Vagina (tissue), 2 donors: ENCODE measurements around the gene LMTK3.

Source experiments
- POLR2A ChIP-seq, 2 donors: fragments of 450-650 bp; IDR thresholded peaks; one replicate each; pipeline ENCODE4 v1.6.1; 2017; ENCODE audit warnings: antibody characterized with exemption in 2 of 2, mild to moderate bottlenecking in 2 of 2, moderate library complexity in 2 of 2
- TF ChIP-seq, protein P1 (sequence below), 3 experiments: fragments of 450-650 bp in 2 of 3; fragments of 200-600 bp in 1 of 3; sonication (generic) in 1 of 3; IDR thresholded peaks; one replicate each; pipeline ENCODE4 v1.5.1; 2017 to 2019; ENCODE audit warnings: antibody characterized with exemption in 3 of 3, mild to moderate bottlenecking in 2 of 3, moderate library complexity in 2 of 3

DNA sequence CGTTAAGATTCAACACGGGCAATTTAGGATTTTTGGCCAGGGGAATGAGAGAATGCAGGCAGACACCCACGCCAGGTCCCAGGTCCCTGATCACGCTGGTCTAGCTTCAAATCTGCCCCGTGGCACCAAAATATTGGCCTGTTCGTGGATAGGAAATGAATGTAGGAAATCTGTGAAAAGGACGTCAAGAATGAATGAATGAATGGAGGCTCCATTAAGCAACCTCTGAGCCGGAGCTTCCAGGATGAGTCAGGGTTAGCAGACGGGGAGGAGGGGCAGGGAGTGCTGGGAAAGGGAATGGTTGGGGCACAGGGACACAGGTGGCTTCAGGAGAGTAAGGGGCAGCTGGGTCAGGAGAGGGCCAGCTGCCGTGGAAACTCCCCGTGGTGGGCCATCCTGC is 44.5 kb upstream of the LMTK3 start:
- TF ChIP-seq, protein P1, sequence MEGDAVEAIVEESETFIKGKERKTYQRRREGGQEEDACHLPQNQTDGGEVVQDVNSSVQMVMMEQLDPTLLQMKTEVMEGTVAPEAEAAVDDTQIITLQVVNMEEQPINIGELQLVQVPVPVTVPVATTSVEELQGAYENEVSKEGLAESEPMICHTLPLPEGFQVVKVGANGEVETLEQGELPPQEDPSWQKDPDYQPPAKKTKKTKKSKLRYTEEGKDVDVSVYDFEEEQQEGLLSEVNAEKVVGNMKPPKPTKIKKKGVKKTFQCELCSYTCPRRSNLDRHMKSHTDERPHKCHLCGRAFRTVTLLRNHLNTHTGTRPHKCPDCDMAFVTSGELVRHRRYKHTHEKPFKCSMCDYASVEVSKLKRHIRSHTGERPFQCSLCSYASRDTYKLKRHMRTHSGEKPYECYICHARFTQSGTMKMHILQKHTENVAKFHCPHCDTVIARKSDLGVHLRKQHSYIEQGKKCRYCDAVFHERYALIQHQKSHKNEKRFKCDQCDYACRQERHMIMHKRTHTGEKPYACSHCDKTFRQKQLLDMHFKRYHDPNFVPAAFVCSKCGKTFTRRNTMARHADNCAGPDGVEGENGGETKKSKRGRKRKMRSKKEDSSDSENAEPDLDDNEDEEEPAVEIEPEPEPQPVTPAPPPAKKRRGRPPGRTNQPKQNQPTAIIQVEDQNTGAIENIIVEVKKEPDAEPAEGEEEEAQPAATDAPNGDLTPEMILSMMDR (IDR thresholded peaks at IDR 0.05) = no peak
- TF ChIP-seq POLR2A (IDR thresholded peaks at IDR 0.05) = no peak
